Hepatocyte (in vitro differentiated cells): ENCODE results near the gene LIPC.

Experiments
- CTCF ChIP-seq: fragments of 200-600 bp; sonication (generic); IDR thresholded peaks from 2 replicates; pipeline ENCODE4 v1.5.1; 2016; ENCODE audit warnings: antibody characterized with exemption, mild to moderate bottlenecking; ENCODE audit not compliant: poor library complexity
- EZH2 ChIP-seq: fragments of 200-600 bp; sonication (generic); IDR thresholded peaks from 2 replicates; pipeline ENCODE4 v1.6.1; 2016; ENCODE audit warnings: antibody characterized with exemption, mild to moderate bottlenecking, borderline replicate concordance

DNA sequence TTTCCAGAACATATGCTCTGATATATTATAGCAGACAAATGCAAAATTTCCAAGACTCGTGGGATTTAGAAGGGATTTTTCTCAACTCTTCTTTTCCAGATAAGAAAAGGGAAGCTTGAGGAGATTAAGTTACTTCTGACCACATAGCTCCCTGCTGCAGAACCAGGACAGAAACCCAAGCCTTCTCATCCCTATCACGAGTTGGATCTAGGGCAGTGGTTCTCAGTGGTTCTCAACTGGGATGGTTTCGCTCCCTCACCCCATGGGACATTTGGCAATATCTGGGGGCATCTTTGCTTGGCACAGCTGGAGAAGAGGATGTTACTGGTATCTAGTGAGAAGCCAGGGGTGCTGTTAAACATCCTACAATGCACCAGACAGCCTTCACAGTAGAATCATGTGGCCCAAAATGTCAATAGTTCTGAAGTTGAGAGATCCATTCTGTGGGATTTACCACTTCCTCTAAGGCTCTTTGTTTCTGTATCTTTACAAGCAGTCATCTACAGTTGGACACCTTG lies 64.2 kb downstream of the LIPC start:
- no peak for TF ChIP-seq EZH2
- no peak for TF ChIP-seq CTCF
